Upper lobe of left lung (tissue), 6 donors: ENCODE results near the gene CFAP100. TPM values are rescaled to one million over a fixed set of nuclear protein-coding genes. Genes with fewer than 3 reads are reported as not detected.

ENCODE experiments used
- ATAC-seq, 2 donors: fragments of 200-7000 bp; cut with Tn5 transposase; one replicate each; pipeline ENCODE4 v1.9.1; 2022; ENCODE audit warnings: mild to moderate bottlenecking in 2 of 2, moderate library complexity in 2 of 2; ENCODE audit not compliant: low FRiP score in 2 of 2
- DNase-seq, 2 donors: peaks; one replicate each; pipeline ENCODE4 v3.0.0-alpha.2; 2019 to 2020
- H3K27ac ChIP-seq, 4 donors: fragments of 200-600 bp; sonication (generic); one replicate each; pipeline ENCODE4 v1.5.1; 2016 to 2019
- H3K27me3 ChIP-seq, 4 donors: fragments of 200-600 bp; sonication (generic); one replicate each; pipeline ENCODE4 v1.5.1; 2017 to 2019
- H3K36me3 ChIP-seq, 4 donors: fragments of 200-600 bp; sonication (generic); one replicate each; pipeline ENCODE4 v1.5.1; 2016 to 2019
- H3K4me1 ChIP-seq, 4 donors: fragments of 200-600 bp; sonication (generic); one replicate each; pipeline ENCODE4 v1.5.1; 2018 to 2019
- H3K4me3 ChIP-seq, 4 donors: fragments of 200-600 bp; sonication (generic); one replicate each; pipeline ENCODE4 v1.5.1; 2017 to 2019; ENCODE audit warnings: mild to moderate bottlenecking in 2 of 4, moderate library complexity in 1 of 4
- H3K9me3 ChIP-seq, 4 donors: fragments of 200-600 bp; sonication (generic); one replicate each; pipeline ENCODE4 v1.5.1; 2018 to 2019
- CTCF ChIP-seq, 6 experiments: fragments of 450-650 bp in 4 of 6; fragments of 200-600 bp in 2 of 6; sonication (generic) in 2 of 6; IDR thresholded peaks; one replicate each; pipeline ENCODE4 v1.5.1; 2016 to 2019; ENCODE audit warnings: antibody characterized with exemption in 6 of 6
- EP300 ChIP-seq, 4 donors: sonication (generic); formaldehyde crosslinking; IDR thresholded peaks; one replicate each; pipeline ENCODE4 v1.5.1; 2017; ENCODE audit warnings: antibody characterized with exemption in 4 of 4, control low read depth in 2 of 4
- POLR2A ChIP-seq, 4 donors: fragments of 450-650 bp; IDR thresholded peaks; one replicate each; pipeline ENCODE4 v1.5.1; 2016 to 2017; ENCODE audit warnings: antibody characterized with exemption in 4 of 4, mild to moderate bottlenecking in 2 of 4
- POLR2AphosphoS5 ChIP-seq, 2 donors: sonication (generic); formaldehyde crosslinking; IDR thresholded peaks; one replicate each; pipeline ENCODE4 v1.5.1; 2017; ENCODE audit warnings: antibody characterized with exemption in 2 of 2
- WGBS, 2 donors: methylation state at CpG; one replicate each; pipeline ENCODE4 v1.1.5; 2017 to 2018; 5-methylcytosine and 5-hydroxymethylcytosine counted together
- total RNA-seq, 6 donors: library from RNA; depleted of rRNA in 4 of 6; stranded (reverse); fragments of >200 nt in 4 of 6; gene quantifications; one replicate each; pipeline versions ENCODE4 v1.1.0 to v1.2.1, GENCODE V29; 2016 to 2021
- donor health status: DM: no; HTN: no; CAD: no; lungs with moderate emphysema.
- donor health status: DM: no; HTN: yes; CAD: no; lungs with severe emphysema.

The CFAP100 gene
- total RNA-seq, 6 donors from 2014 or later: 0.09 to 57.9 (median 21.6) TPM

- Histone ChIP-seq H3K27ac (no peak overlapping the region), H3K27me3 (peaks cover 0 to 15% (median 4%) of the 10 kb centered on the region in 4 donors), H3K4me1 (no peaks in the 10 kb centered on the region), H3K9me3 (no peaks in the 10 kb centered on the region), H3K4me3 (no peak overlapping the region), H3K36me3 (no peaks in the 10 kb centered on the region)
- ATAC-seq (no peak), DNase-seq (no peak)
- no peak for TF ChIP-seq POLR2A (IDR thresholded peaks at IDR 0.05)
- TF ChIP-seq CTCF (IDR thresholded peaks at IDR 0.05): no peak
- no peak for TF ChIP-seq POLR2AphosphoS5 (IDR thresholded peaks at IDR 0.05)
- WGBS, 2 donors: 93 to 95% methylated on average over 9 to 10 of the region's 11 CpGs
Observed at GRCh38 chr3:126417981-126418530, 23.3 kb downstream of the CFAP100 start.

DNA sequence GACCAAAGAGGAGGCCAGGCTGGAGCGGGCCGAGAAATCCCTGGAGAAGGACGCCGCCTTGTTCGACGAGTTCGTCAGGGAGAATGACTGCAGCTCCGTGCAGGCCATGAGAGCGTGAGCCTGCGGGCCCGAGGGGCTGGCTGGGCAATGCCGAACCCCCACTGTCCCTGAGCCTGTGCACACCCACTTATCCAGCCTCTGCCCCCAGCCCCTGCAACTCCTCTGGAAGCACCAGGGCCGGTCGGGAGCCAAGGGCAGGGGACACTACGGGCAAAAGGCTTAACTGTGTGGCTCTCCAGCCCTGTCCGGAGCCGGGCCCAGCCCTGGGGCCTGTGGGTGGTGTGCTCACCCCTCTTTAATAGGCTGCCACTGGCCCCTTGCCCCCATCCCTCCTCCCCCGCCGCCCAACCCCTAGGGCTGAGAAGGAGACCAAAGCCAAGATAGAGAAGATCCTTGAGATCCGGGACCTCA, 24.0 kb downstream of the CFAP100 start:
- Histone ChIP-seq H3K4me3 (no peak overlapping the region), H3K9me3 (no peaks in the 10 kb centered on the region), H3K36me3 (no peaks in the 10 kb centered on the region), H3K4me1 (no peaks in the 10 kb centered on the region), H3K27me3 (peaks cover 0 to 15% (median 4%) of the 10 kb centered on the region in 4 donors), H3K27ac (no peak overlapping the region)
- TF ChIP-seq POLR2A (IDR thresholded peaks at IDR 0.05): no peak
- no peak for TF ChIP-seq EP300 (IDR thresholded peaks at IDR 0.05)
- TF ChIP-seq POLR2AphosphoS5 (IDR thresholded peaks at IDR 0.05): no peak
- no peak for TF ChIP-seq CTCF (IDR thresholded peaks at IDR 0.05)
- WGBS, 2 donors: 60 to 75% methylated on average over 12 to 18 of the region's 20 CpGs
- ATAC-seq (no peak), DNase-seq (peak in 1 of 2 donors; percentile 70)

DNA sequence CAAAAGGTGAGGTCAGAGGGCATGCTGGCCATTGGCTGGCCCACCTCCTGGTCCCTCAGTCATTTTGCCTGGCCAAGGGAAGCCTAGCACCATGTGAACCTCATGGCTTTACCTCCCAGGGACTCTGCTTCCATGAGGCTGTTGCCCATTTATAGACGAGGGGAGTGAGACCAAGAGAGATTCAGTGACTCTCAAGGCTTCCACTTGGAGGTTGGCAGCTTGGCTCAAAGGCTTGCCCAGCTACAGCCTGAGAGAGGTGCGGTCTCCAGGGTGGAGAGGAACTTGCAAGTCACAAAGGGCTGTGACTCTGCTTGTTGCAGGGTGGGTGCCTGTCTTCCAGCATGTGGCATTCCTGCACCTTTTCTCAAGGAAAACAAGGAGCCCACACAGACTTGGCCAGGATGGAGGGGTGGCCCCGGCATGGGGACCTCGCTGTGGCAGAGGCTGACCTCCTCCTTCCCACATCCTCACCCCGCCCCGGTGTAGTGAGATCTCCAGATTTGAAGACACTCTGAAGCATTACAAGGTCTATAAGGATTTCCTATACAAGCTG, 24.5 kb downstream of the CFAP100 start:
- DNase-seq: no peak
- H3K27ac ChIP-seq: no peak overlapping the region
- TF ChIP-seq POLR2A (IDR thresholded peaks at IDR 0.05): no peak
- TF ChIP-seq POLR2AphosphoS5 (IDR thresholded peaks at IDR 0.05): no peak
- no peak for TF ChIP-seq CTCF (IDR thresholded peaks at IDR 0.05)
- no peak for TF ChIP-seq EP300 (IDR thresholded peaks at IDR 0.05)
- no peak for ATAC-seq
- no peak overlapping the region for H3K4me3 ChIP-seq
- no peaks in the 10 kb centered on the region for H3K9me3 ChIP-seq
- WGBS, 2 donors: 73 to 74% methylated on average over 6 of the region's 6 CpGs
- H3K36me3 ChIP-seq: no peaks in the 10 kb centered on the region
- no peaks in the 10 kb centered on the region for H3K4me1 ChIP-seq
- peaks cover 0 to 15% (median 4%) of the 10 kb centered on the region in 4 donors for H3K27me3 ChIP-seq

- WGBS, 2 donors: 77 to 80% methylated on average over 7 to 22 of the region's 22 CpGs
- peak in 1 of 2 donors; percentile 76 for DNase-seq
- TF ChIP-seq CTCF (IDR thresholded peaks at IDR 0.05) (no peak), POLR2A (IDR thresholded peaks at IDR 0.05) (no peak), EP300 (IDR thresholded peaks at IDR 0.05) (no peak), POLR2AphosphoS5 (IDR thresholded peaks at IDR 0.05) (no peak)
Observed at GRCh38 chr3:126419886-126420786, 25.4 kb downstream of the CFAP100 start.

More at GRCh38 chr3:126419886-126420786, 25.4 kb downstream of the CFAP100 start:
- Histone ChIP-seq H3K36me3 (no peaks in the 10 kb centered on the region), H3K9me3 (no peaks in the 10 kb centered on the region), H3K27ac (no peak overlapping the region), H3K4me1 (no peaks in the 10 kb centered on the region), H3K4me3 (no peak overlapping the region), H3K27me3 (peaks cover 0 to 15% (median 4%) of the 10 kb centered on the region in 4 donors)
- ATAC-seq: no peak
